IPS DF 4.7 (cell line): Measurements from ENCODE around the gene LDB2.

Source experiments
- DNase-seq: peaks from one replicate; pipeline ENCODE4 v3.0.0-alpha.2; 2013; ENCODE audit warnings: low spot score; ENCODE audit errors: extremely low read depth

Gene LDB2

GRCh38 chr4:16598597-16599206 is 299.7 kb downstream of the LDB2 start:
- no peak for DNase-seq

GRCh38 chr4:16597845-16598596 is 300.4 kb downstream of the LDB2 start:
- no peak for DNase-seq

GRCh38 chr4:16597443-16597842 is 301.0 kb downstream of the LDB2 start:
- no peak for DNase-seq

- DNase-seq = no peak
These were observed 302.2 kb downstream of the LDB2 start for GRCh38 chr4:16596267-16596666.

- no peak for DNase-seq
These were observed 304.3 kb downstream of the LDB2 start for GRCh38 chr4:16594128-16594527.

GRCh38 chr4:16593386-16593785 is 305.1 kb downstream of the LDB2 start:
- no peak for DNase-seq

- no peak for DNase-seq
These were observed 307.1 kb downstream of the LDB2 start for GRCh38 chr4:16591272-16591826.

GRCh38 chr4:16590797-16591196 is 307.6 kb downstream of the LDB2 start:
- DNase-seq = no peak

- DNase-seq = no peak
These were observed 309.8 kb downstream of the LDB2 start for GRCh38 chr4:16588651-16589050.

GRCh38 chr4:16588149-16588548 is 310.3 kb downstream of the LDB2 start:
- DNase-seq = no peak

GRCh38 chr4:16585053-16585452 is 313.4 kb downstream of the LDB2 start:
- no peak for DNase-seq

GRCh38 chr4:16583764-16584163 is 314.7 kb downstream of the LDB2 start:
- no peak for DNase-seq

- peak; percentile 33 for DNase-seq
These were observed 315.9 kb downstream of the LDB2 start for GRCh38 chr4:16582526-16582925.

GRCh38 chr4:16582036-16582435 is 316.4 kb downstream of the LDB2 start:
- DNase-seq = no peak

- DNase-seq = no peak
These were observed 317.3 kb downstream of the LDB2 start for GRCh38 chr4:16581117-16581516.

GRCh38 chr4:16580514-16580913 is 317.9 kb downstream of the LDB2 start:
- DNase-seq = no peak

GRCh38 chr4:16579866-16580265 is 318.6 kb downstream of the LDB2 start:
- no peak for DNase-seq

- no peak for DNase-seq
These were observed 321.3 kb downstream of the LDB2 start for GRCh38 chr4:16577177-16577576.

GRCh38 chr4:16574981-16575380 is 323.5 kb downstream of the LDB2 start:
- DNase-seq = no peak

- no peak for DNase-seq
These were observed 324.7 kb downstream of the LDB2 start for GRCh38 chr4:16573739-16574138.

GRCh38 chr4:16573206-16573605 is 325.2 kb downstream of the LDB2 start:
- DNase-seq = no peak

GRCh38 chr4:16572631-16573030 is 325.8 kb downstream of the LDB2 start:
- no peak for DNase-seq

- DNase-seq = no peak
These were observed 326.3 kb downstream of the LDB2 start for GRCh38 chr4:16572161-16572560.
